ENCODE measurements around the gene CAMK2G. TPM values are rescaled to one million over a fixed set of nuclear protein-coding genes. Genes with fewer than 3 reads are reported as not detected.

Gene CAMK2G
- polyA plus RNA-seq, 1 of the 3 experiments (the other 2 are of a cell fraction) = 41.4 TPM

- POLR2A ChIA-PET = no interaction called here
Observed at GRCh38 chr10:73819081-73819480, 55.3 kb downstream of the CAMK2G start.

More at GRCh38 chr10:73819081-73819480, 55.3 kb downstream of the CAMK2G start:
- Histone ChIP-seq H3K4me1 (ENCODE audit: control insufficient read depth in 1 of 2, insufficient read depth in 2 of 2, low read depth in 1 of 2, low read length in 1 of 2) (peaks cover 0 to 5% of the 10 kb centered on the region in 2 experiments; a peak in 2 of 4 replicates), H3K27me3 (ENCODE audit: insufficient read depth) (no peaks in the 10 kb centered on the region), H3K9ac (no peak overlapping the region), H3F3A (replicated peaks; ENCODE audit: insufficient read depth) (peaks cover 26% of the 10 kb centered on the region), H2AFZ (ENCODE audit: low read depth) (no peak overlapping the region), H3K27ac (ENCODE audit: low read depth in 2 of 2, low read length in 1 of 2) (no peak overlapping the region), H3K79me2 (ENCODE audit: insufficient read depth) (no peaks in the 10 kb centered on the region), H3K4me3 (ENCODE audit: low read depth in 2 of 2, low read length in 1 of 2) (no peak overlapping the region), H3K36me3 (replicated peaks in 1 of 2; ENCODE audit: control insufficient read depth in 1 of 2, insufficient read depth in 2 of 2, low read length in 1 of 2) (peaks cover 18 to 34% of the 10 kb centered on the region in 2 experiments), H3K9me2 (no peaks in the 10 kb centered on the region), H3K9me3 (no peaks in the 10 kb centered on the region), H3K4me2 (no peak overlapping the region), H4K20me1 (ENCODE audit: insufficient read depth) (no peaks in the 10 kb centered on the region)
- WGBS (ENCODE audit: low lambda C conversion rate) = 92% methylated on average over 5 of the region's 5 CpGs
- TF ChIP-seq RXRA (IDR thresholded peaks at IDR 0.05; ENCODE audit: borderline replicate concordance, low read depth) = no peak
- TF ChIP-seq NRF1 (IDR thresholded peaks at IDR 0.05; ENCODE audit: low read depth, low read length) = no peak
- no peak for TF ChIP-seq EP300 (IDR thresholded peaks at IDR 0.05; ENCODE audit: borderline replicate concordance in 1 of 2, low read depth in 1 of 2, low read length in 1 of 2)
- no peak for TF ChIP-seq FOSL2 (IDR thresholded peaks at IDR 0.05; ENCODE audit: borderline replicate concordance, low read depth)
- no peak for TF ChIP-seq RAD21 (IDR thresholded peaks at IDR 0.05; ENCODE audit: low read length)
- no peak for TF ChIP-seq JUND (IDR thresholded peaks at IDR 0.05)
- TF ChIP-seq YY1 (IDR thresholded peaks at IDR 0.05; ENCODE audit: low read depth) = no peak
- no peak for TF ChIP-seq SIN3A (IDR thresholded peaks at IDR 0.05; ENCODE audit: borderline replicate concordance, low read depth, low read length)
- TF ChIP-seq GABPA (IDR thresholded peaks at IDR 0.05; ENCODE audit: low read depth) = no peak
- no peak for TF ChIP-seq ELF1 (IDR thresholded peaks at IDR 0.05)
- TF ChIP-seq FOXM1 (IDR thresholded peaks at IDR 0.05; ENCODE audit: low read depth) = no peak
- no peak for TF ChIP-seq RCOR1 (IDR thresholded peaks at IDR 0.05; ENCODE audit: low read length)
- TF ChIP-seq MAX (IDR thresholded peaks at IDR 0.05; ENCODE audit: low read depth) = no peak
- no peak for TF ChIP-seq IRF3 (IDR thresholded peaks at IDR 0.05; ENCODE audit: low read depth, low read length)
- TF ChIP-seq ZBTB33 (IDR thresholded peaks at IDR 0.05; ENCODE audit: borderline replicate concordance, low read depth) = no peak
- TF ChIP-seq CHD2 (IDR thresholded peaks at IDR 0.05; ENCODE audit: low read length, partially characterized antibody) = no peak
- no peak for TF ChIP-seq MEF2A (IDR thresholded peaks at IDR 0.05; ENCODE audit: borderline replicate concordance, low read depth)
- no peak for TF ChIP-seq SMC3 (IDR thresholded peaks at IDR 0.05; ENCODE audit: low read depth, low read length)
- DNase-seq = no peak
- CTCF ChIA-PET = interaction anchor here (1.0 to 1.8 kb wide), 4 partner anchors 8 to 61 kb away, joined by 4 to 7 read pairs (median 4); no protein-coding TSS in a partner anchor
